ENCODE data around the gene ATP2C2. TPM values are rescaled to one million over a fixed set of nuclear protein-coding genes. Genes with fewer than 3 reads are reported as not detected.

The ATP2C2 gene
- total and polyA plus RNA-seq, 2 of the 8 experiments (the other 6 are each of a cell fraction or from before 2014, with no cell fraction given), result 1.2 to 2.8 TPM

DNA sequence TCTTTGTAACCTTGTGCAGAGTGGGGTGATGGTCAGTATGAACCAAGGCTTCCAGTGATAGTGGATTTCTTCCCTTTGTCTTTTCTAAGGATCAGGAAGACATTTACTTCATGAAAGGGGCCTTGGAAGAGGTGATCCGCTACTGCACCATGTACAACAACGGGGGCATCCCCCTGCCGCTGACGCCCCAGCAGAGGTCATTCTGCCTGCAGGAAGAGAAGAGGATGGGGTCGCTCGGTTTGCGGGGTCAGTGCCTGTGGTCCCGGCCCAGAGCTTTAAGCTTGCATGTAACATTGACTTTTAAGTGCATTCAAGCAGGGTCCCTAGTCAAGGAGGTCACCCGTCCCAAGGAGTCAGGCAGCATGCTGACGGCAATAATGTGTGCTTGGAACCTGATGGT is 80.1 kb downstream of the ATP2C2 start:
- Histone ChIP-seq H3K4me3 (ENCODE audit: extremely low read depth in 1 of 4, insufficient read depth in 2 of 4, low read depth in 3 of 4, low read length in 4 of 4) (no peak overlapping the region), H2BK20ac (ENCODE audit: low read length) (no peak overlapping the region), H3K23ac (ENCODE audit: insufficient read length) (no peak overlapping the region), H4K5ac (ENCODE audit: insufficient read length, low read depth, low read length) (no peak overlapping the region), H3K4me1 (replicated peaks in 1 of 4; ENCODE audit: control insufficient read depth in 3 of 4, insufficient read depth in 4 of 4, low read length in 3 of 4) (no peaks in the 10 kb centered on the region; a peak in 1 of 7 replicates), H3K27me3 (replicated peaks in 1 of 4; ENCODE audit: control insufficient read depth in 3 of 4, extremely low read depth in 1 of 4, insufficient read depth in 3 of 4, low read length in 3 of 4) (no peaks in the 10 kb centered on the region), H2AK5ac (ENCODE audit: low read depth, low read length) (no peak overlapping the region), H4K8ac (ENCODE audit: extremely low read depth, insufficient read depth, low read length) (no peak overlapping the region), H4K20me1 (replicated peaks in 1 of 2; ENCODE audit: control insufficient read depth in 1 of 2, insufficient read depth in 2 of 2, low read length in 2 of 2) (no peaks in the 10 kb centered on the region), H3K27ac (ENCODE audit: low read depth, low read length) (no peak overlapping the region), H3K9ac (replicated peaks in 1 of 4; ENCODE audit: extremely low read depth in 1 of 4, low read depth in 3 of 4, low read length in 3 of 4) (no peak overlapping the region), H2BK5ac (ENCODE audit: low read depth, low read length) (no peak overlapping the region), H3K23me2 (ENCODE audit: low read depth, low read length) (no peaks in the 10 kb centered on the region), H3K36me3 (ENCODE audit: control insufficient read depth in 2 of 4, insufficient read depth in 4 of 4, low read length in 3 of 4) (no peaks in the 10 kb centered on the region), H3K79me2 (ENCODE audit: control insufficient read depth in 1 of 2, insufficient read depth in 2 of 2, low read length in 2 of 2) (no peaks in the 10 kb centered on the region), H2BK12ac (ENCODE audit: low read depth, low read length) (no peak overlapping the region), H3K9me3 (ENCODE audit: insufficient read depth in 2 of 2, low read depth in 1 of 2, low read length in 1 of 2) (no peaks in the 10 kb centered on the region), H3K18ac (ENCODE audit: extremely low read depth, low read length) (no peak overlapping the region), H3K4ac (replicated peaks; ENCODE audit: insufficient read length, low read depth, low read length) (no peak overlapping the region), H3K14ac (ENCODE audit: insufficient read length) (no peak overlapping the region), H4K91ac (replicated peaks; ENCODE audit: insufficient read length, low read length) (no peak overlapping the region), H2BK15ac (ENCODE audit: low read length) (no peak overlapping the region), H3K79me1 (ENCODE audit: low read depth, low read length) (no peaks in the 10 kb centered on the region), H2AFZ (ENCODE audit: low read length) (no peak overlapping the region), H2BK120ac (replicated peaks; ENCODE audit: low read depth, low read length) (no peak overlapping the region), H3K4me2 (ENCODE audit: insufficient read depth in 1 of 2, low read depth in 2 of 2, low read length in 2 of 2) (no peak overlapping the region), H3K56ac (replicated peaks; ENCODE audit: insufficient read length, low read depth, low read length) (no peak overlapping the region)
- ChIA-PET POLR2A (ENCODE audit: partially characterized antibody) (no interaction called here), CTCF (ENCODE audit: partially characterized antibody) (interaction anchor here (1.3 kb wide), 1 partner anchor 35 kb away, joined by 3 read pairs; no protein-coding TSS in a partner anchor)
- FAIRE-seq (no peak), DNase-seq (ENCODE audit: low read depth in 1 of 2, low spot score in 2 of 2) (no peak)
- no peak for TF ChIP-seq ATF3 (IDR thresholded peaks at IDR 0.05; ENCODE audit: insufficient read depth, low read depth, low read length)
- TF ChIP-seq RAD21 (IDR thresholded peaks at IDR 0.05 in 1 of 2, conservative IDR thresholded peaks at IDR 0.05 in 1 of 2; ENCODE audit: low read depth in 2 of 2, low read length in 2 of 2), result no peak
- whole genome bisulfite sequencing, 2 experiments (ENCODE audit: extremely low coverage in 1 of 2, insufficient coverage in 1 of 2, insufficient read length in 1 of 2, insufficient replicate concordance in 2 of 2, low coverage in 1 of 2, low lambda C conversion rate in 2 of 2, missing lambda C conversion rate in 1 of 2), result 93% methylated on average over 10 of the region's 10 CpGs; no CpG with 5 or more reads in 1 of the 2 experiments

Measured in H1 (cell line).